GM12873 (cell line): ENCODE measurements around the gene CLDN20.

ENCODE experiments used
- CTCF ChIP-seq: IDR thresholded peaks from 2 replicates; pipeline ENCODE4 v1.5.1; 2012; ENCODE audit warnings: low read depth, mild to moderate bottlenecking, moderate library complexity, low read length, control low read depth; ENCODE audit not compliant: insufficient read depth; ENCODE audit errors: missing control alignments

CLDN20 gene

GRCh38 chr6:155246825-155247224 is 17.0 kb upstream of the CLDN20 start:
- no peak for TF ChIP-seq CTCF

- TF ChIP-seq CTCF, result no peak
These were observed 16.2 kb upstream of the CLDN20 start for GRCh38 chr6:155247618-155248007.

GRCh38 chr6:155248008-155249001 is 15.5 kb upstream of the CLDN20 start:
- TF ChIP-seq CTCF, result peak; percentile 74

- no peak for TF ChIP-seq CTCF
These were observed 13.0 kb upstream of the CLDN20 start for GRCh38 chr6:155250701-155251381.

GRCh38 chr6:155252581-155252980 is 11.2 kb upstream of the CLDN20 start:
- no peak for TF ChIP-seq CTCF

GRCh38 chr6:155253337-155253736 is 10.5 kb upstream of the CLDN20 start:
- TF ChIP-seq CTCF, result no peak

- TF ChIP-seq CTCF, result no peak
These were observed 9.7 kb upstream of the CLDN20 start for GRCh38 chr6:155254139-155254538.
